ENCODE data around the gene COQ7.
A peak's percentile ranks its signal among the peaks of the same experiment; 100 is the strongest.

COQ7 gene

GRCh38 chr16:19092653-19093410 lies 25.4 kb downstream of the COQ7 start:
- H3F3A ChIP-seq (ENCODE audit: control insufficient read depth, insufficient read depth), result no peaks in the 10 kb centered on the region

GRCh38 chr16:19093631-19094541 lies 26.5 kb downstream of the COQ7 start:
- TF ChIP-seq CTCF (IDR thresholded peaks at IDR 0.05; ENCODE audit: low read depth, low read length, poor library complexity, severe bottlenecking) (no peak), EZH2phosphoT487 (IDR thresholded peaks at IDR 0.05; ENCODE audit: borderline replicate concordance, low read length) (no peak)
- Histone ChIP-seq H3K27me3 (ENCODE audit: control insufficient read depth, low read length) (no peaks in the 10 kb centered on the region), H4K20me1 (ENCODE audit: control insufficient read depth, insufficient read depth, low read depth, low read length) (no peaks in the 10 kb centered on the region), H3F3A (ENCODE audit: control insufficient read depth, insufficient read depth) (no peaks in the 10 kb centered on the region), H3K36me3 (ENCODE audit: control insufficient read depth, low read length) (no peaks in the 10 kb centered on the region), H3K27ac (ENCODE audit: low read depth, low read length) (no peak overlapping the region), H3K4me2 (ENCODE audit: low read length) (no peak overlapping the region), H3K79me2 (ENCODE audit: control insufficient read depth, low read length) (no peaks in the 10 kb centered on the region), H3K9me3 (ENCODE audit: control insufficient read depth, insufficient read depth, low read length) (peaks cover 6% of the 10 kb centered on the region; the same call in 1 of the 2 replicates), H3K4me3 (ENCODE audit: low read length) (no peak overlapping the region), H3K9me2 (replicated peaks; ENCODE audit: control insufficient read depth, low read length) (no peaks in the 10 kb centered on the region), H3K4me1 (ENCODE audit: control insufficient read depth, low read length) (peaks cover 6% of the 10 kb centered on the region)

More at GRCh38 chr16:19092653-19093410, 25.4 kb downstream of the COQ7 start:
- Histone ChIP-seq H3K4me3 (ENCODE audit: low read length) (no peak overlapping the region), H3K9me2 (replicated peaks; ENCODE audit: control insufficient read depth, low read length) (no peaks in the 10 kb centered on the region), H3K27ac (ENCODE audit: low read depth, low read length) (no peak overlapping the region), H4K20me1 (ENCODE audit: control insufficient read depth, insufficient read depth, low read depth, low read length) (no peaks in the 10 kb centered on the region), H3K9me3 (ENCODE audit: control insufficient read depth, insufficient read depth, low read length) (peaks cover 3% of the 10 kb centered on the region; the same call in 1 of the 2 replicates), H3K4me1 (ENCODE audit: control insufficient read depth, low read length) (peaks cover 6% of the 10 kb centered on the region), H3K79me2 (ENCODE audit: control insufficient read depth, low read length) (no peaks in the 10 kb centered on the region), H3K4me2 (ENCODE audit: low read length) (no peak overlapping the region), H3K27me3 (ENCODE audit: control insufficient read depth, low read length) (no peaks in the 10 kb centered on the region), H3K36me3 (ENCODE audit: control insufficient read depth, low read length) (no peaks in the 10 kb centered on the region)
- no peak for TF ChIP-seq EZH2phosphoT487 (IDR thresholded peaks at IDR 0.05; ENCODE audit: borderline replicate concordance, low read length)

GRCh38 chr16:19094542-19095365 lies 27.3 kb downstream of the COQ7 start:
- no peaks in the 10 kb centered on the region for H3K9me2 ChIP-seq (replicated peaks; ENCODE audit: control insufficient read depth, low read length)
- no peak overlapping the region for H3K27ac ChIP-seq (ENCODE audit: low read depth, low read length)
- H3K36me3 ChIP-seq (ENCODE audit: control insufficient read depth, low read length), result no peaks in the 10 kb centered on the region
- H3K9me3 ChIP-seq (ENCODE audit: control insufficient read depth, insufficient read depth, low read length), result peaks cover 6% of the 10 kb centered on the region; the same call in 1 of the 2 replicates
- peaks cover 6% of the 10 kb centered on the region for H3K4me1 ChIP-seq (ENCODE audit: control insufficient read depth, low read length)
- H3K79me2 ChIP-seq (ENCODE audit: control insufficient read depth, low read length), result no peaks in the 10 kb centered on the region
- H3F3A ChIP-seq (ENCODE audit: control insufficient read depth, insufficient read depth), result no peaks in the 10 kb centered on the region
- H4K20me1 ChIP-seq (ENCODE audit: control insufficient read depth, insufficient read depth, low read depth, low read length), result no peaks in the 10 kb centered on the region
- 0 out of 2 replicates have a peak overlapping the region, but pooled peaks have one; percentile 18 for H3K4me3 ChIP-seq (ENCODE audit: low read length)
- TF ChIP-seq CTCF (IDR thresholded peaks at IDR 0.05; ENCODE audit: low read depth, low read length, poor library complexity, severe bottlenecking), result no peak
- TF ChIP-seq EZH2phosphoT487 (IDR thresholded peaks at IDR 0.05; ENCODE audit: borderline replicate concordance, low read length), result no peak
- H3K27me3 ChIP-seq (ENCODE audit: control insufficient read depth, low read length), result no peaks in the 10 kb centered on the region
- H3K4me2 ChIP-seq (ENCODE audit: low read length), result 0 out of 2 replicates have a peak overlapping the region, but pooled peaks have one; percentile 0

Measured in DOHH2 (cell line).